HG03025 (cell line): ENCODE measurements around the gene KRT32.

Experiments
- ATAC-seq: cut with Tn5 transposase; IDR thresholded peaks from one replicate; pipeline ENCODE4 v1.9.1; 2021; ENCODE audit warnings: mild to moderate bottlenecking, moderate library complexity; ENCODE audit not compliant: unreplicated experiment, low FRiP score

KRT32 gene

DNA sequence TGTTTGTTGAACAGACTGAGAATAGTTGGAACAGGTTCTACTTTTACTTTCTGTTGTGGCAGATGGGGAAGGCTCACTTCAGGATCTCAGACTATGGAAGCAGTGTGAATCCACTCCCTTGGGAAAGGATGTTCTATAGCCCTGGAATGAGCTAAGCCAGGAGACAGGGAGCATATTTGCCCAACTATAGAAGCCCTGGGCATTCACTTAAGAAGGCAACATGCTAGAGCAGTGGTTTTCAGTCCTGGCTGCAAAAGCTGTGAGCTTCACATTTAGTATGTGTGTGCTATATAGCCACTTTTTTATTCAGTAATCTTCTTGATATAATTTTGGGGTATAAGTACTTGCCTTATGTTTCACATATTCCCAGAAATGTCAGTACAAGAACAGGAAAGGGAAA lies 1.2 kb upstream of the KRT32 start:
- ATAC-seq: no peak

DNA sequence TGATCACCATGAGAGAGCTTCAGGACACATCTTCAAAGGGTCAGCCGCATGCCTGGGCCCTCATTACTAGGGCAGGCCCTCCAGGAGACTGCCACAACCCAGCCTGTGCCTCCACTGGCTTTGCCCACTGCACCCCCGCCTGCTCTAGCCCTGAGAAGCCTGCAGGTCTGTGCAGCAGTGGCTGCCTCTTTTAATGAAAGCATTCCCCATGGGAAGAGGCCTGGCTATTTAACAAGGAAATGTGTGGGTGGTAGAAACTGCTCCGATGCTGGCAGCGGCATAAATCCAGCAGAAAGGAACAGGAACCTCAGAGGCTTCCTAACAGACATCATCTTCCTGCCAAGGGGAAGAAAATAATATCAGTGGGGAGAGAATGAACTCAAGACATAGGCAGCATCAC lies 375 bp upstream of the KRT32 start:
- ATAC-seq: no peak

DNA sequence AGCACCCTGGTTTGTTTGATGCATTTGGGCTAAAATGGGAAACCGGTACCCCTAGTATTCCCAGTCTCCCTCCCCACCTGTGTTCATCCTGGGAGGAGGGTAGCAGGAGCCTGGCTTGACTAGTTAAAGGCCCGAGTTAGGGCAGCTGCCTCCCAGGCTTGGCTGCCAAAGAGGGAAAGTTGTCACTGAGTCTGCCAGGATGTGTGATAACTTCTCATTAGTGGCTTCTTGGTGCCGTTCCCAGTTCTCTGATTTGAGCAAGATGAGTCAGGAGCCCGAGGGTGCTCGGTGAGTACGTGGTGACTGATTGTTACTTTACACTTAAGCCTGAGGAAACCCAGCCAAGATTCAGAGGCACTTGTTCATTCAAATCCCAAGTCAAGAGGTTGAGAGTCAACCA lies 2.5 kb downstream of the KRT32 start:
- ATAC-seq: no peak

DNA sequence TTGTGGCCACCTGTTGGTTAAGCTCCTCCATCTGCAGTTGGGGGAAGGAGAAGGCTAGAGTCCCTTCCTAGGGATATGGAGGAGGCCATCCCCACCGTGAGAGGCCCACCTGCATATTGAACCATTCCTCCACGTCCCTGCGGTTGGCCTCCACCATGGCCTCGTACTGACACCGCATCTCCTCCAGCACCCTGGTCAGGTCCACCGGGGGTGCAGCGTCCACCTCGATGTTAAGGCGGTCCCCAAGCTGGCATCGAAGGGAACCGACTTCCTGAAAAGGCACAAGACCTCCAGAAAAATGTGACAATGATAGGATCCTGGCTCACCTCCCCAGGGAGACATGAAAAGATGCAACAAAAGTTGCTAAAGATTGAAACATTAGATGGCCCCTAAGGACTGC lies 3.0 kb downstream of the KRT32 start:
- no peak for ATAC-seq

DNA sequence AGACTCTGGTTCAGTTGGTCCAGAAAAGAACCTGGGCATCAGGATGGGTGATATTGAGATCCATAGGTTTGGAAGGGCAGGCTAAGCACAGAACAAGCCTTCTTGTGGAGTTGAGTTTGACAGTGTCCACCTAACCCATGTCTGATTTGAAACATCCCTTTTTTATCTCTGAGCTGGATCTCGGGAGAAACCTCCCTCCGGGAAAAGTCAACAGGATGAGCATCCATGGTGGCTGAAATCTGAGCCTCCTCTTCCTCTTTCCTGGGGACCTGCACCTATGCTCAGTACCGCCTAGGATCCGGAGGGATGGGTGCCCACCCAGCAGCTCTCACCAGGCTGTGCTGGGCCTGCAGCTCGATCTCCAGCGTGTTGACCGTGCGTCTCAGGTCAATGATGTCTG lies 3.4 kb downstream of the KRT32 start:
- no peak for ATAC-seq

DNA sequence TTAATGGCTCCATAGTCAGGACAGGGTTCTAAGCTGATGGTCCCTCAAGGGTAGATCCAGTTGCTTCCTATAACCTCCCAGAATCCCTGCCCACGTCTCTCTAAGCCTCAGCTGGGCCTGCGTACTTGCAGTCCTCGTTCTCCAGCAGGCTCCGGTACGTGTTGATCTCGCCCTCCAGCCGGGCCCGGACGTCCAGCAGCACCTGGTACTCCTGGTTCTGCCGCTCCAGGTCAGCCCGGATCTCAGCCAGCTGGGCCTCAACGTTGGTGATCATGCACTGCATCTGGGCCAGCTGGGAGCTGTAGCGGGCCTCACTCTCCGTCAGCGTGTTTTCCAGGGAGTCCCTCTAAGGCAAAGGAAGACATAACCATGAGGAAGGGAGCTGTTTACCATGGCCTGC lies 4.5 kb downstream of the KRT32 start:
- ATAC-seq: no peak

DNA sequence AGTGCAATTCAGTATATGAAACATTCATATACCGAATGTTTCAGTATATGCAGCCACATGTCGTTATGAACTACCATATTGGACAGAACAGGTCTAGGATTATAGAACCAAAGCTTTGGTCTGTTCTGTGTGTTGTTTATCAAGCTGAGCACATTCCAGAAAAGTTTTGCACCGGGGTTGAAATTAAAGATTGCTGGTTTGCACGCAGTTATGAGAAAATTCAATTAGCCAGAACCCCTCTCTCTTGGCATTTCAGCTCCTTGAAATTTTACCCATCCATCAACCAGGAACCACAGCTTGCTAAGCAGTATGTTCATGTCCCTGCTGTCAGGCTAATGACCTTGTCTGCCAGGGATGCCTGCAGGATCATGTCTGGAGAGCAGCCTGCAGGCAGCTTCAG lies 9.5 kb downstream of the KRT32 start:
- ATAC-seq: no peak

DNA sequence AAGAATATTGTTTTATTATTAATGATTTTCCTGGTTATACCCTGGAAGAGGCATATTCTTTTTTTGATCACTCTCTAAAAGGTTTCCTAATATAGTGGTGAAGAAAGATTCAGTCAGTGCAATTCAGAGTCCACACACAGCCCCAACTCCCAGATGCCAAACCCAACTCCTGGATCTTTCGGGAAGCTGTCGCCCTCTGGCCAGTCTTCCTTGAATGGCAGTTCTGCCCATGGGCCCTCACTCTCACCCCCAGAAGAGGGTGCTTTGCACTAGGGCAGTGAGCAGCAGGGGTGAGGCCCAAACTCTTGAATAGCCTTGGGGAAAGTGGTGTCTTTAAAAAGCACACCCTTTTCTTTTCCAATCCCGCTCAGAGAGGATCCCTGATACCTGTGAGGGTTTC lies 11.0 kb downstream of the KRT32 start:
- ATAC-seq: no peak

DNA sequence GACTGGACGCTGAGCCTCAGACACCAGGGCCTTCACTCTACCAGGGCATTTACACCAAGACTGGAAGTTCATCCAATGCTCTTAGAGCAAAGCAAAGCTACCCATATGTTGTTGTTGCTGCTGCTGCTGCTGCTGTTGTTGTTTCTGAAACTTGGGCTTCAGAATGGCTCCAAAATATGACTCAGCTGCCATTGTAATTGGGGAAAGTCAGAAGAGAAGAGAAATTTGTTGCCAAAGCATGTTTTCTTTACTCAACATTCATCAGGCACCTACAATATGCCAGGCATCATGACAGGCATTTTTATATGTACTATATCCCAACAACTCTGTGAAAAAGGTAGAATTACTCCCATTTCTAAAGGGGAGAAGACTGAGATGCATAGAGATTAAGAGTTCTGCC lies 11.9 kb downstream of the KRT32 start:
- ATAC-seq: no peak

DNA sequence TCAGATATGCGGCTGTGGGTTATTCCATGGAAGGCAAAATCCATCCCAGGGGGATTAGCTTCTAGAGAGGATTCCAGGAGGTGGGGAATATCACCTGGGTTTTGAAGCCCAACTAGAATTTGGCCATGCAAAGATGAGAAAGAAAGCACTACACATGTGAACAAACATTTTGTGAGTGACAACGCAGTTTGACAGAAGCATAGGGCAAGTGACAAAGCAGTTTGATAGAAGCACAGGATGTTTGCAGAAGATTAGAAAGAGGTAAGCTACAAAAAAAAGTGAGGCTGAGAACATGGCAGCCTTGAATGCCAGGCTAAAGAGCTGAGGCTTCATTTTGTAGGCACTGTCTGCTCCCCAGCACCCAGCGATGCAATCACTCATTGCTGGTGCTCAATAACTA lies 14.1 kb downstream of the KRT32 start:
- no peak for ATAC-seq

DNA sequence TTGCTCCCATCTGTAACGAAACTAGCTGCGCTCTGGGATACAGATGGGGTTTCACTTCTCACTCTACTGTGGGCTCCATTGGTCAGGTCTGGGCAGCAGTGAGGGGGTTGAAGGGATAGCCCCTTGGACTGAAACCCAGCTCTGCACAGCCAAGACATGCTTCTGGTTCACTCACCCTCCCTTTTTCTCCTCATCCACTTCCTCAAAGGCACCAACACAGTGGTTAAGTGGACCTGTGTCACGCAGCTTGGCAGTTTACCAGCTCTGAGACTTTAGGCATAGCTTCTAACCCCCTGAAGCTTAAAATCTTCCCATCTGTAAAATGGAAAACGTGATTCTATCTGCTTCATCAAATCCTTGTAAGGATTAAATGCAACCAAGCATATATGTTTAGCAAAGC lies 14.9 kb downstream of the KRT32 start:
- ATAC-seq: no peak

DNA sequence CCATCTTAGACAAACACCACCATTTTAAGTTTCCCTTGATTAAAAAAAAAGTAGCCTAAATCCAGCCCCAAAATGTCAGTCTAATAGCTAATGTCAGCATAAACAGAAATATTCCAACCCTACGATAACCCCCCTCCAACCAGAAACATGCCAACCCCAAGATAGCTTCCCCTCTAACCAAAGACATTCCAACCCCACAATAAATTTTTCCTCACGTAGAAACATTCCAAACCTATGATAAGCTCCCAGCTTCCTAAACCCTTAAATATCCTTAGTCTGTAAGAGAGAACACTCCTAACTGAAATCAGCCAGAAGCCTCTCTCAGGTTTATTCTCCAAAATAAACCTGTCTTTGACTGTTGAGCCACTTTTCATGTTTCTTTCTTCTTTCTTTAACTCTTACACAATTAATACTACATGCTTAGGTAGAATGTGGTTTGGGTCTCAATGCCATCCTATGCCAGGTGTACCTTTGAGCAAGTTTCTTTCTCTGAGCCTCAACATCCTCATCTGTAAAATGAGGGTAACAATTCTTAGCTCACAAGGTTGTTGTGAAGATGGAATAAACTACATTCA lies 15.9 kb downstream of the KRT32 start:
- no peak for ATAC-seq

DNA sequence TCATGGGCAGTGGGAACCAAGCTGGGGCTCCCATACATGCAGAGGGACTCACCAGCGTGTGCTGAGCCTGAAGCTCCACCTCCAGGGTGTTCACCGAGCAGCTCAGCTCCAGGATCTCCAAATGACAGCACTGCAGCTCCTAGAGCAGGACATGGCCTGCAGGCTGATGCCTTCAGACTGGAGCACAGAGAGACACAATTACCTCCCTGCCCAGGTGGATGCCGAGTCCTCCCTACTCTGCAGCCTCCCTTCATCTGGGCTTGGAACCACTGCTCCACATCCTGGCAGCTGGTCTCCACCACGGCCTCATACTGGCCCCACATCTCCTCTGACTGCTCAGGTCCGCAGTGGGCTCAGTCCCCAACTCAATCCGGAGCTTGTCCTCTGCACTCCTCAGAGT lies 18.2 kb downstream of the KRT32 start:
- no peak for ATAC-seq

DNA sequence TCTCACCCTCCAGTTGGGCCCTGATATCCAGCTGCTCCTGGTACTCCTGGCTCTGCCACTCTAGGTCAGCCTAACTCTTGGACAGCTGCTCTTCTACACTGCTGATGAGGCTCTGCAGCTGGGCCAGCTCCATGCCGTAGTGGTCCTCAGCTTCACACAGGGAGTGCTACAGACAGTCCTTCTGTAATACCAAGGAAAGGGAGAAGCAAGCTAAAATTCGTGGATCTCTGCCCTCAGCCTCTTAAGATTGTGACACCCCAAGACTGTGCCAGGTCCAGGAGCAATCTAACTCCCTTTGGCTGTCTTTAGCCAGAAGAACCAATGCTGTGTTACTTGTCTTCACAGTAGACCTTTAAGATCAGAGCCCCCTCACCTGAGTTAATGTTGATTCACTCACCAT lies 18.7 kb downstream of the KRT32 start:
- no peak for ATAC-seq

DNA sequence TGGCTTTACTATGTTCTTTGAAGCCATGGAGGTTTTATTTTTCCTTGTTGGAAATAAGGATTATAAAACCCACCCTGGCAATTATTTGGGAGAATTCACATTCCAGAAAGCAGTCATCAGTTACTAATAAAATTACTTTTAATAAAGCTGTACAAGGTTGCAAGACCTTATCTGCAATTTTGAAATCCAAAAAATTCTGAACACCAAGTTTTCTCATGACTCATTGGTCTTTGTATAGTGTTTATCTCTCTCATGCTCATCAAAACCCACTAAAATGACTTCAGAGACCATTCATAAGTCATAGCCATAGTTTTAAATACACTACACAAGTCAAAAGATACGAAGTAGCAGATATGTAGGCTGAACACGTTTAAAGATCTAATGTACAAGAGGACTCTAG lies 20.4 kb downstream of the KRT32 start:
- ATAC-seq: no peak

DNA sequence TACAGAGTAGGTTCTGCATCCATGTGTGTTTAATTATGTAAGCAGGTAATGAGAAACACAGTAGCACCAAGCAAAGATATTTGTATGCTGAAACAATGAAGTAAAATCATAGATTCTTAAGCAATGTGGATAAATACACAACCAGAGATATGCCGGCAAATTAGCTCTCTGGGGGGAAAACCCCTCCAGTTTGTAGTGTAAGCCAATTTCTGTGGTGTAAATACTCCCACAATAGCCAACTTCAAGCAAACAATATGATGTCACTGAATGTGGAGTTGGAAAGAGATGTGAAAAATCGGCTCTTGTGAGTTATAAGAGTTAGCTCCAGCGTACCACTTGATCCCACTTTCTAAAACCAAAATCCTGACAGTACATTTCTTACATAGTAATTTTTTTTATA lies 22.5 kb downstream of the KRT32 start:
- ATAC-seq: no peak

DNA sequence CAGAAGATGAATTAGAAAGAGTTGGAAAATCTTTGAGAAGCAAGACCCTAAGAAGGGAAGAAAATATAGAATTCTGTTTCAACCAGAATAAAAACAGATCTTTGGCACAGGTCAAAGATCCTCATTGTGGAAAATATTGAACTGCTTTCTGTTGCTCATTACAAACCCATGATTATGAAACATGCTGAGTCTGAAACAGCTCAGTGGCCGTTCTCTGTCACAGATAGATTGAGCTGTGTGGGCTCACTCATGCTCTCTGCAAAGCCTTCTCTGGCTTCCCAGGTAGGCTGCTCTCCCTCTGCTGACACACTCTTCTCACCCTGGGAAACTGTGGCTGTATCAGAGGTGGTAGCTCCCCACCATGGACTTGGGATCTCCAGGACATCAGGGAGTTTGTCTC lies 23.0 kb downstream of the KRT32 start:
- no peak for ATAC-seq

DNA sequence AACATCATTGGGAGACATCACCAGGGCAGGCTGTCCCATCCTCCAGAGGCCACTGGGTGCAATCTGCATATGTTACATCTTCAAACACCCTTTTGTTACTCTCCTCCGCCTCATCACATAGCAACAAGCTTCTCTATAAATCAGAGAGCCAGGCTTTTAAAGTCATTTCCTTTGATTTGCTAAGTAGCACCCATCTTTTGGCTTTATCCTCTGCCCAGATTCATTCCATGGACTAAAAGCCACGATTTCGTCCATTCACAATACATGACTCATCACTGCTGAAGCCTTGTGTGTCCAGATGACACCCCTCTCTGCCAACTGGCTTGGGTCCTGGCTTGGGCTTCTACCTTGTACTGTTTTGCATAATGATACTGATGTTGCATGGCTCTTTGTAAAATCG lies 24.4 kb downstream of the KRT32 start:
- ATAC-seq: no peak

DNA sequence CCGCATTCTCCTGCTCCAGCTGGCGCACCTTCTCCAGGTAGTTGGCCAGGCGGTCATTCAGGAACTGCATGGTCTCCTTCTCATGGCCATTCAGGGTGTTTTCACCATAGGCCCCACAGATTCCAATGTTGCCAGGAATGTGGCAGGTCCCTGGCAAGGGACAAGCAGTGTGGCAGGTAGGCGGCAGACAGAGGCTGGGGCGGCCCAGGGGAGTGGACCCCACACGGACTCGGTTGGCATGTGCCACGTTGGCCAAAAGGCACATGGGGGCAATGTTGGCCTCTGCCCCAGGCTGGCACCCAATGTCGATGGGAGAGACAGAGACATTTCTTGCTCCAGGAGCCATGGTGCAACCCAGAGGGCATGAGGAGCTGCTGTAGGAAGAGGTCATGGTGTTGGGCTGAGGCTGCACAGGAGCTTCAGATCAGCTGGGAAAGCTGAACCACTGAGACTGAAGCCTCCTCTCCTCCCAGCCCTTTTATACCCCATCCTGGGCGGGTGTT lies 26.6 kb downstream of the KRT32 start, which contains the start of gene KRT38:
TSS of gene KRT38 (minus strand) at position 453 of the 503 bp plus-strand sequence. CDS start at position 391, 62 bp downstream.
- no peak for ATAC-seq

DNA sequence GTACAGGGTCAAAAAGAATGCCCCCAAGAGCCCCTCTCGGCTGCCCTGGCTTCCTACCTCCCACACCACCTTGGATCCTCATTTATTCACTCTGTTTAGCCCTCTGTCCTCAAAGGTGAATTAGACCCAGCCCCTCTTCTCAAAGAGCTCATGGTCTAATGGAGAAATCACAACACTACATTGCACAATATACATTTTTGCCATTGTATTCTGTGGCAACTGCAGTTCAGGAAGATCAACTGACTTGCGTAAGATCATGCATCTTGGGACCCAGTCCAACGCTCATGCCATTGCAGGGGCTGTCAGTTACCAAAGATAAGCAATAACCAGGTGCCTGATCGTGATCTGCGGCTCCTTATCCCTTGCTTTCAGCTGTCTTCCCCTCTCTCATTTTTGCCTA lies 27.8 kb downstream of the KRT32 start:
- no peak for ATAC-seq

DNA sequence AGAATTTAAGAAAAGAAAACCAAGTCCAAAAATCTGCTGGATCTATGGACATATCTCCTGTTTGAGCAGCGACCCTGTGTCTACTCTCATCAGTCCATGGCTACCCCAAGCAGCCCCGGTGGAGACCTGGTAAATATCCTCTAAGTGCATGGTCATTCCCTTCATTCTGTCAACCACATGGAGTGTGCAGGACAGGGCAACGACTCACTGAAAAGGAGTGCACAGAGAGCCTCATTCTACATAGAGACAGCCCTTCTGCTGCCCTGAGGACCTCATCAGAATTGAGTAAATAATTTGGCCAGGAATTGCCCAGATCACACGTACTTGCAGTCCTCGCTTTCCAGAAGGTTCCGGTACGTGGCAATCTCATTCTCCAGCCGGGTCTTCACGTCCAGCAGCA lies 29.4 kb downstream of the KRT32 start:
- no peak for ATAC-seq

DNA sequence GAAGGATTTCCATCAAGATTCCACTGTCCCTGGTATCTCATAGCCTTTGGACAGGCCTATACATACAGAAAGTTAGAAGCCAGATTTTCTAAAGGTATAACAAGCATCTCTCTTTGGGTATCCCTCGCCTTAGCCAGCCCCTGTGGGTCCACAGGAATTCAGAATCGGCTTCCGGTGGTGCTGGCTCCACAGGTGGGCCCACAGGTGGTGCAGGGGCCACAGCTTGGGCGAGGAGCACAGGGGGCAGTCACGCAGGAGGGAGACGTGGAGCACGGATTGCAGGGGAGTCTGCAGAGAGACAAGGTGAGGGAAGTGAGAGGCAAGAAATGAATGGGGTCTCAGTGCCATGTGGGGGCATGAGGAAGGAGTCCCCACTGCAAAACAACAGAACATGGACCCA lies 29.9 kb downstream of the KRT32 start:
- ATAC-seq: no peak

DNA sequence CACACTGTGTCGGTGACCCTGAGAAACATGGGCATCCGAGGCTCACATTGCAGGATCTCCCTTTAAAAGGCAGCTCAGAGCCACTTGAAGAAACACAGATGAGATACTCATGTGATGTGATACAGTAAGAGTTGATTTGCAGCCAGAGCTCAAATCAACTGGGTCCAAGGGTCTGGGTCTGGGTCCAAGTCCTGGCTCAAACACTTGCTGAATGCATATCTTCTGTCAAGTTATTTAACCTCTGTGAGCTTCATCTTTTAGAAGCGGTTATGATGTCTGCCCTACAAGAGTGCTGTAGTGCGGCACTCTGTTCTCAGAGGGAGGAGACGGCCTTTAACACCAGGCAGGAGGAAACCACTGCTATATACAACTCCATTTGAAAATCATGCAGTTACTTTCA lies 32.8 kb downstream of the KRT32 start:
- no peak for ATAC-seq
